Ectodermal cell (in vitro differentiated cells): ENCODE measurements around the gene PYM1. TPM values are rescaled to one million over a fixed set of nuclear protein-coding genes. Genes with fewer than 3 reads are reported as not detected.

Source experiments
- H3K27ac ChIP-seq: 2 replicates; pipeline ENCODE4 v1.7.0; 2013; ENCODE audit warnings: mild to moderate bottlenecking, low read depth, low read length; ENCODE audit not compliant: insufficient read depth, poor library complexity, severe bottlenecking
- H3K27me3 ChIP-seq: 2 replicates; pipeline ENCODE4 v1.7.0; 2013; ENCODE audit warnings: mild to moderate bottlenecking, low read length; ENCODE audit not compliant: insufficient read depth, control insufficient read depth, poor library complexity, severe bottlenecking
- H3K36me3 ChIP-seq: one replicate; pipeline ENCODE4 v1.7.0; 2013; ENCODE audit warnings: low read length; ENCODE audit not compliant: control insufficient read depth, insufficient read depth
- H3K4me1 ChIP-seq: one replicate; pipeline ENCODE4 v1.7.0; 2013; ENCODE audit warnings: low read length; ENCODE audit not compliant: control insufficient read depth, insufficient read depth
- H3K4me3 ChIP-seq: 2 replicates; pipeline ENCODE4 v1.7.0; 2013; ENCODE audit warnings: low read depth, low read length, control low read depth; ENCODE audit not compliant: insufficient read depth
- H3K9me3 ChIP-seq: 2 replicates; pipeline ENCODE4 v1.7.0; 2013; ENCODE audit warnings: mild to moderate bottlenecking, low read length, moderate library complexity; ENCODE audit not compliant: control insufficient read depth
- WGBS, 2 experiments: methylation state at CpG; one replicate each; pipeline ENCODE4 v1.1.7; 2013; ENCODE audit warnings: missing lambda C conversion rate in 2 of 2; 5-methylcytosine and 5-hydroxymethylcytosine counted together
- polyA plus RNA-seq, 4 experiments: library from polyadenylated mRNA; stranded (reverse); fragments of 50-300 nt; gene quantifications; one replicate each; pipeline ENCODE4 v1.2.3, GENCODE V29; 2013

The PYM1 gene
- 67.2 TPM for polyA plus RNA-seq (2013, experiment 1 of 4)
- 64.0 TPM for polyA plus RNA-seq (2013, experiment 2 of 4)
- polyA plus RNA-seq (2013, experiment 3 of 4), result 49.3 TPM
- 57.8 TPM for polyA plus RNA-seq (2013, experiment 4 of 4)

GRCh38 chr12:55927588-55928502 lies at the start of gene PYM1:
PYM1 (minus strand) TSS chr12:55927894; CDS start chr12:55927761, 133 bp downstream.
- Histone ChIP-seq H3K36me3 (no peaks in the 10 kb centered on the region), H3K9me3 (no peaks in the 10 kb centered on the region), H3K27ac (peak within 1 kb of the TSS; percentile 82), H3K27me3 (peaks cover 18% of the 10 kb centered on the region), H3K4me1 (peaks cover 17% of the 10 kb centered on the region), H3K4me3 (peak within 1 kb of the TSS; percentile 100)
- 7 to 8% methylated on average over 49 of the region's 49 CpGs for WGBS, 2 experiments

DNA sequence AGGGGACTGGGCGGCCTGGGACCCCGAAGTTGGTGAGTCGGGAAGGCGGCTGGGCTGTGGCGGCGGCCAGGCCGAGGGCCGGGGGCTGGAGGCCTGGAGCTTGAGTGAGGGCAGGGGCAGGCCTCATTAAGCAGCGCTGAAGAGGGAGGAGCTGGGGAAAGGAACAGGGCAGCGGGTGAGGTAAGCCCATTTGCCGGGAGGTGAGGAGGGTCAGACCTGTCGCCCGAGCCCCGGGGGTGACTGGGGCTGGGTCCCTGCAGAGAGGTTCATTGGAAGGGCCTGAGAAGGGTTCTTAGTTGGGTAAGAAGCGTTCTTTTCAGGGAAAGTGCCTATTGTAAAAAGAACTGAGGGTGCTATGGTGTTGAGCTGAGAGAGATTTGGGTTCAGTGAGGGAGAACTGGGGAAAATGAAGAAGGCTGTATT lies 46.6 kb upstream of the PYM1 start:
- no peaks in the 10 kb centered on the region for H3K27me3 ChIP-seq
- H3K27ac ChIP-seq, result peak overlapping the region; percentile 61
- no peaks in the 10 kb centered on the region for H3K9me3 ChIP-seq
- peak overlapping the region; percentile 88 for H3K4me3 ChIP-seq
- H3K36me3 ChIP-seq, result peaks cover 13% of the 10 kb centered on the region
- H3K4me1 ChIP-seq, result peaks cover 4% of the 10 kb centered on the region
- 0 to 1% methylated on average over 15 of the region's 15 CpGs for WGBS, 2 experiments

GRCh38 chr12:55973599-55974307 lies 46.1 kb upstream of the PYM1 start, which contains the start of gene RAB5B:
RAB5B (plus strand) TSS chr12:55974078; CDS start chr12:55986961, 12,883 bp downstream.
- Histone ChIP-seq H3K4me3 (peak within 1 kb of the TSS; percentile 88), H3K27ac (peak within 1 kb of the TSS; percentile 61), H3K4me1 (peaks cover 4% of the 10 kb centered on the region), H3K9me3 (no peaks in the 10 kb centered on the region), H3K27me3 (no peaks in the 10 kb centered on the region), H3K36me3 (peaks cover 9% of the 10 kb centered on the region)
- 1% methylated on average over 39 of the region's 39 CpGs for WGBS, 2 experiments

- WGBS, 2 experiments, result 27 to 28% methylated on average over 18 of the region's 18 CpGs
- Histone ChIP-seq H3K36me3 (peaks cover 6% of the 10 kb centered on the region), H3K27me3 (no peaks in the 10 kb centered on the region), H3K4me3 (peak overlapping the region; percentile 29), H3K9me3 (no peaks in the 10 kb centered on the region), H3K4me1 (peaks cover 4% of the 10 kb centered on the region), H3K27ac (no peak overlapping the region)
Observed at GRCh38 chr12:55972911-55973598, 45.4 kb upstream of the PYM1 start.

- Histone ChIP-seq H3K27ac (no peak overlapping the region), H3K27me3 (no peaks in the 10 kb centered on the region), H3K4me3 (no peak overlapping the region), H3K4me1 (peaks cover 9% of the 10 kb centered on the region), H3K36me3 (peaks cover 6% of the 10 kb centered on the region), H3K9me3 (no peaks in the 10 kb centered on the region)
- WGBS, 2 experiments, result 100% methylated on average over 1 of the region's 1 CpG; no CpG with 5 or more reads in 1 of the 2 experiments
Observed at GRCh38 chr12:55972456-55972855, 44.8 kb upstream of the PYM1 start.

DNA sequence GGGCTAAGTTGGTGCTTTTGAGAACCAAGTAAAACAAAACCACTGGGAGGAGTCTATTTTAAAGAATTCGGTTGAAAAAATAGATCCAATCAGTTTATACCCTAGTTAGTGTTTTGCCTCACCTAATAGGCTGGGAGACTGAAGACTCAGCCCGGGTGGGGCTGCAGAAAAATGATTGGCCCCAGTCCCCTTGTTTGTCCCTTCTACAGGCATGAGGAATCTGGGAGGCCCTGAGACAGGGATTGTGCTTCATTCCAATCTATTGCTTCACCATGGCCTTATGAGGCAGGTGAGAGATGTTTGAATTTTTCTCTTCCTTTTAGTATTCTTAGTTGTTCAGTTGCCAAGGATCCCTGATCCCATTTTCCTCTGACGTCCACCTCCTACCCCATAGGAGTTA lies 44.3 kb upstream of the PYM1 start:
- no peaks in the 10 kb centered on the region for H3K9me3 ChIP-seq
- H3K4me1 ChIP-seq, result peaks cover 10% of the 10 kb centered on the region
- H3K27me3 ChIP-seq, result no peaks in the 10 kb centered on the region
- peaks cover 6% of the 10 kb centered on the region for H3K36me3 ChIP-seq
- WGBS, 2 experiments, result 85 to 92% methylated on average over 2 to 3 of the region's 3 CpGs
- H3K4me3 ChIP-seq, result no peak overlapping the region
- no peak overlapping the region for H3K27ac ChIP-seq

DNA sequence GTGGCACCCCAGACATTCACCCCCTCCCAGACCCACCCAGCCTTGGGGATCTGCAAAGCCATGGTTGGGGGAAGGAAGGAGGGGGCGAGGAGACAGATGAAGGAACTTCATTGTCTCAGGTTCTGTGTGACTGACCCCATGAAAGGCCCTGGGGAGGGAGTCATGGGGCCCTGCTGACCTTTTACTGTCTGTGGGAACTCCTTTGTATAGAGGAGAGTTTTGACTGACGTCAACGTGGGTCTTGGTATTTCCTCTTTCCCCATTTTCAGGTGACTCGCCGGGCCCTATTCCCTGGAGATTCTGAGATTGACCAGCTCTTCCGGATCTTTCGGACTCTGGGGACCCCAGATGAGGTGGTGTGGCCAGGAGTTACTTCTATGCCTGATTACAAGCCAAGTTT lies 43.1 kb upstream of the PYM1 start:
- Histone ChIP-seq H3K4me3 (no peak overlapping the region), H3K36me3 (peaks cover 6% of the 10 kb centered on the region), H3K27me3 (no peaks in the 10 kb centered on the region), H3K9me3 (no peaks in the 10 kb centered on the region), H3K27ac (no peak overlapping the region), H3K4me1 (peaks cover 10% of the 10 kb centered on the region)
- WGBS, 2 experiments, result 91 to 95% methylated on average over 7 of the region's 7 CpGs

- Histone ChIP-seq H3K27me3 (no peaks in the 10 kb centered on the region), H3K27ac (no peak overlapping the region), H3K36me3 (peaks cover 6% of the 10 kb centered on the region), H3K4me3 (no peak overlapping the region), H3K4me1 (peaks cover 12% of the 10 kb centered on the region), H3K9me3 (no peaks in the 10 kb centered on the region)
- WGBS, 2 experiments, result 91 to 93% methylated on average over 4 of the region's 4 CpGs
Observed at GRCh38 chr12:55969356-55969755, 41.7 kb upstream of the PYM1 start.

GRCh38 chr12:55966408-55967281 lies 39.0 kb upstream of the PYM1 start, which contains the start of gene CDK2:
CDK2 (plus strand) TSS chr12:55966830; CDS start chr12:55967009, 179 bp downstream.
- Histone ChIP-seq H3K4me3 (peak within 1 kb of the TSS; percentile 87), H3K36me3 (peaks cover 6% of the 10 kb centered on the region), H3K27ac (peak within 1 kb of the TSS; percentile 67), H3K9me3 (no peaks in the 10 kb centered on the region), H3K4me1 (peaks cover 12% of the 10 kb centered on the region), H3K27me3 (no peaks in the 10 kb centered on the region)
- 0 to 1% methylated on average over 45 of the region's 45 CpGs for WGBS, 2 experiments
